Skin of body (tissue), 2 donors: ENCODE data around the gene NELL2. TPM values are rescaled to one million over a fixed set of nuclear protein-coding genes. Genes with fewer than 3 reads are reported as not detected.
"Not testable (repeated sequence)": the region's sequence is repeated elsewhere in the genome, so short reads cannot be mapped to it uniquely, and the experiment has no call there.

Experiments used
- DNase-seq: peaks from one replicate; lab custom pipeline; 2025; lab: John Stamatoyannopoulos, UW
- total RNA-seq: library from RNA; depleted of rRNA; stranded (reverse); fragments of >200 nt; gene quantifications from one replicate; pipeline ENCODE4 v1.2.3, GENCODE V29; 2014

The NELL2 gene
- total RNA-seq, 1 donor from 2014 or later: 12.7 TPM

- no peak for DNase-seq
Observed at GRCh38 chr12:44779766-44780165, 96.3 kb downstream of the NELL2 start.

DNA sequence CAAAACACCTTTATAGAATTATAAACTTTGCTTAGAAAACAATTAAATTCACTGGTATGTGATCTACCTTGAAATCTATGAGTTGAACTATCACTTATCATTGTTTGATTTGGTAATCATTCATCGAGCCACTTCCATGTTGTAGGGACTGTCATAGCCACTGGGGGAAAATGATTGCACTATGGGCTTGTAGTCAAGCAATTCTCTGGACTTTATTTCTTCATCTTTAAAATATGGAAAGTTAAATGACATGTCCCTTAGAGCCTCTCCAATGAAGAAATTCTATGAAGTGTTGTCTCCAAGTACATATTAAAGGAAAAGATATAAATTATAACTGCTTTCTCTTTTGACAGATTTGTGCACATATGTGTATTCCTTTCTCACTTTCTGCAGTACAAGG, 97.3 kb downstream of the NELL2 start:
- no peak for DNase-seq

DNA sequence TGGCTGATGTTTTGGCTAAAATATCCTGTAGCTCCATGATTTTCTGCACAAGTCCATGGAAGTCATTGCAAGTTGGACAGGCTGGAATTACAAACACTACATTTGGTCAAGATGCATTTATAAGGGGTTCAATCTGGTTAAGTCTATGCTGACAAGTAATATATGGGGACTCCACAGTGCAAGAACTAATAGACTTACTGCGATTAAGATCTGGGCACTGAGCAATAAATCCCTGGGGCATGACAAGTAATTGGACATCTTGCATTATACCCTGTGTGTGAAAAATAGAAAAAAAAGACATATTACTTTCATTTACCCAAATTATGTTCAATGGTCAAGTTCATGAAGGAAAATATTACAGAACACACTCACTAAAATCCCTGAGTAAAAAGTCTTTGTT, 99.1 kb downstream of the NELL2 start:
- DNase-seq: no peak

- DNase-seq: no peak
Observed at GRCh38 chr12:44775901-44776300, 100.2 kb downstream of the NELL2 start.

GRCh38 chr12:44774815-44775411, 101.2 kb downstream of the NELL2 start:
- DNase-seq: no peak

GRCh38 chr12:44771485-44772021, 104.6 kb downstream of the NELL2 start:
- DNase-seq: no peak

GRCh38 chr12:44765796-44766195, 110.3 kb downstream of the NELL2 start:
- no peak for DNase-seq

GRCh38 chr12:44763021-44763420, 113.1 kb downstream of the NELL2 start:
- no peak for DNase-seq

DNA sequence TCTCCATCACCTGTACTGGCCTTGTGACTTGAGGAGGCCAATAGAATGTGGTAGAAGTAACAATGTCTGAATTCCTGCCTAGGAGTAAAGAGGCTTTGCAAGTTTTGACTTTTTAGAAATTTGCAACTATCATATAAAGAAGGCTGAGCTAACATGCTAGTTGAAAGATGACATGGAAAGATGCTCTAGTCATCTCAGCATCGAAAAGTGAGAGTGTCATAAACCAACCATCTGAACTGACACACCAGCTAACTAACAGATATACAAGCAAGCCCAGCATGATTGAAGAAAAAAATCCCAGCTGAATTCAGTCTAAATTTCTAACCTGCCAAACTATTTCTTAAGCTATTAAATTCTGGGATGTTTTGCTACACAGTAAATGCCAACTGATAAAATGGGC, 116.8 kb downstream of the NELL2 start:
- no peak for DNase-seq

GRCh38 chr12:44750468-44750867, 125.6 kb downstream of the NELL2 start:
- DNase-seq: no peak

- no peak for DNase-seq
Observed at GRCh38 chr12:44749566-44749965, 126.5 kb downstream of the NELL2 start.

GRCh38 chr12:44748950-44749468, 127.1 kb downstream of the NELL2 start:
- no peak for DNase-seq

GRCh38 chr12:44741292-44741980, 134.7 kb downstream of the NELL2 start:
- not testable (repeated sequence) for DNase-seq

- DNase-seq: no peak
Observed at GRCh38 chr12:44738051-44738450, 138.1 kb downstream of the NELL2 start.

GRCh38 chr12:44728566-44728965, 147.5 kb downstream of the NELL2 start:
- no peak for DNase-seq

DNA sequence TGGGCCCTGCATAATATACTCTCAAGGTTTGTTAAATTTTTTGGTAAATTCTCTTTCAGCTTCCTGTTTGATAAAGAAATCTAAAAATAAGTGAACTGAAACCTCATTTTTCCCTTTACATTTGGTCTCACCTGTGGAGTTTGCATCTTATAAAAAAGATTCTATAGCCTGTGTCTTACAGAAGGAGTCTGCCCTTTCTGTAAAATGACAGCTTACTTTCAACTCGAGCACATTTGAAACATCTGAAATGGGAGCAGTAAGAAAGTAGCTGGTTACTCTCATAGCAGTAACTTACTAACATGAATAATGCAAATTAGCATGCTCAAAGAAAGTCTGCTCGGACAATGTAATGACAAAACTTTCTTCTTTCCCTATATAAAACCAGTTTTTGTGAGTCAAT, 155.8 kb downstream of the NELL2 start:
- no peak for DNase-seq

DNA sequence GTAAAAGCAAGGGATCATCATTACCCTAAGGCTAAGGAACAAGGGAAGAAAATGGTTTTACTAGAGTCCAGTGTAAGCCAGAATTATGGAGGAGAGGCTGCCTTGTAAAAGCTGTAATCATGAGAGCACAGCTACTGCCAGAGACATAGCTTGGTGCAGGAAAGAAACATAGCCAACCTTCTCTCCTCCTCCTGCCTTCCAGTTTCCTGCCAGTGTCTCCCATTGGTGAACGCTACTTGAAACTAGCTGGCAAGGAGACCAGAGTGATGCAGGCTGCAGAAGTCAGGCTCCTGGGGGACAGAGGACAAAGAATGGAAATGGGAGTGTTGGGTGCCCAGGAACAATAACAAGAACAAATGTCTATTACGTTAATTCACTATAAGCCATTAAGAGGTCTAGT, 158.5 kb downstream of the NELL2 start:
- DNase-seq: no peak

GRCh38 chr12:44716711-44717110, 159.4 kb downstream of the NELL2 start:
- no peak for DNase-seq

GRCh38 chr12:44711736-44712135, 164.4 kb downstream of the NELL2 start:
- DNase-seq: no peak

GRCh38 chr12:44709166-44709565, 166.9 kb downstream of the NELL2 start:
- no peak for DNase-seq

DNA sequence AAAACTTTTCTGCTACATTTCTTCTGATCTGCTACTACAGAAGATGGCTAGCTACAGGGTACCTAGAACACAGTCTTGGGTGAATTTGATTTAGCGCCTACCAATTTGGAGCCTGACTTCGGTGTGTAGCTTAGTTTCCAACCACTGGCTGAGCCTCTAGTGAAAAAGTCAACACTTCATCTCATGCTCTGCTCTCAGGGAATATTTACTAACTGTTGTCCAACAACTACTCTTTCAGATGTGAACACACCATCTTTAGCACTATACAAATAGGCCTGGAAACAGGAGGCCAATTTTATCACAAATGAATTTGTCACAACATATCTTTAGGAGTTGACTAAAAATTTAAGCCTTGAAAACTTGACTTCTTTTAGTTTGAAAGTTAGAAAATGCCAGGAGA, 167.9 kb downstream of the NELL2 start:
- DNase-seq: no peak

GRCh38 chr12:44703182-44703910, 172.8 kb downstream of the NELL2 start:
- no peak for DNase-seq
